Measurements from ENCODE around the gene SIPA1L3.

The SIPA1L3 gene

GRCh38 chr19:38030686-38031422 is 123.8 kb downstream of the SIPA1L3 start:
- ChIA-PET POLR2A (ENCODE audit: low non-redundant PET) (no interaction called here), CTCF (no interaction called here)
- DNase-seq (ENCODE audit: low spot score), result no peak
- no peak for TF ChIP-seq CTCF (conservative IDR thresholded peaks at IDR 0.05; ENCODE audit: low read depth)
- no peak overlapping the region for H3K27ac ChIP-seq

DNA sequence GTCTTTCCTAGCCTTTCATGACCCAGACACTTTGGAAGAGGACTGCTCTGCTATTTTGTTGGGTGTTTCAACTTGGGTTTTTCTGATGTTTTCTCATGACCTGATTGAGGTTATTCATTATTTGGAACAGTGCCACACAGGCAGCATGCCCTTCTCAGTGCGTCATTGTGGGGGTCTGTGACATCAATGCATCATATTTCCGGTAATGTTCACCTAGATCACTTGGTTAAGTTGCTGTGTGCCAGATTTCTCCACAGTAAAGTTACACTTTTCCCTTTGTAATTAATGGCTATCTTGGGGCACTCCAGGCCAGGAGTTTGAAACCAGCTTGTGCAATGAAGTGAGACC is 124.4 kb downstream of the SIPA1L3 start:
- TF ChIP-seq CTCF (conservative IDR thresholded peaks at IDR 0.05; ENCODE audit: low read depth), result no peak
- ChIA-PET POLR2A (ENCODE audit: low non-redundant PET) (no interaction called here), CTCF (no interaction called here)
- no peak overlapping the region for H3K27ac ChIP-seq
- no peak for DNase-seq (ENCODE audit: low spot score)

DNA sequence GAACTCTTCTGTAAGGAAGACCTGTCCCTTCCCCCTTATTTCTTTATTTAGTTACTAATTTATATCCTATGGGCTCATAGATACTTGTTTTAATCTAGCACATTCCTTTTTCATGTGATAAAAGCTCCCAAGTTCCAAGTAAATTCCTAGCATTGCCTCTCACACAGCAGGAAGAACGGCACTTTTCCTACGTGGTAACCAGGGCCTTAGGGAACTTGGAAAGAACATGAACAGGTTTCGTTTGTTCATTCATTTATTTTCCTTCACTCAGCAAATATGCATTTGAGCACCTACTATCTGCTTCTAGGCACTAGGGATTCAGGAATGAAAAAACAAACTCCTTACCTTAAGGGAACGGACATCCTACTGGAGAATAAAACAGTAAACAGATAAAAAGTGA is 125.1 kb downstream of the SIPA1L3 start:
- ChIA-PET CTCF (no interaction called here), POLR2A (ENCODE audit: low non-redundant PET) (no interaction called here)
- H3K27ac ChIP-seq, result no peak overlapping the region
- TF ChIP-seq CTCF (conservative IDR thresholded peaks at IDR 0.05; ENCODE audit: low read depth), result no peak
- no peak for DNase-seq (ENCODE audit: low spot score)

DNA sequence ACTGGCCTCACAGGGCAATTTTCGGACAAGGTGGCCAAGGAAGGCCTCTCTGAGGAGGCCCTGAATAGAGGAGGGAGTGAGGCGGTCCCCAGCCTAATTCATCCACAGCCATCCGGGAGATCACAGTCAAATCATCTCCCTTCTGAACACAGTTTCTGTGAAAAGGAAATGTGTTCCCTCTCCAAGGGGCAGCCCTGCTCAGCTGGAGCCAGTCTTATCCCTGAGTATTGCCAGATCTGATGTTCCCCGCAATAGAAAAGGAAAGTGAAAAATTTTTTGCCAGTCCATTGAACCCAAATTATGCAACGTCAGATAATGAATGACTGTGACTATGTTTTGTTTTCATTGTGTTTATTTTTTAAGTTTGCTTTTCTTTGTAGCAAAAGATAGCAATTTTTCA is 125.9 kb downstream of the SIPA1L3 start:
- CTCF ChIA-PET, result no interaction called here
- H3K27ac ChIP-seq, result no peak overlapping the region
- TF ChIP-seq CTCF (conservative IDR thresholded peaks at IDR 0.05; ENCODE audit: low read depth), result no peak
- POLR2A ChIA-PET (ENCODE audit: low non-redundant PET), result no interaction called here
- DNase-seq (ENCODE audit: low spot score), result no peak

GRCh38 chr19:38033658-38034491 is 126.9 kb downstream of the SIPA1L3 start:
- no peak overlapping the region for H3K27ac ChIP-seq
- TF ChIP-seq CTCF (conservative IDR thresholded peaks at IDR 0.05; ENCODE audit: low read depth), result no peak
- ChIA-PET CTCF (no interaction called here), POLR2A (ENCODE audit: low non-redundant PET) (no interaction called here)
- no peak for DNase-seq (ENCODE audit: low spot score)

DNA sequence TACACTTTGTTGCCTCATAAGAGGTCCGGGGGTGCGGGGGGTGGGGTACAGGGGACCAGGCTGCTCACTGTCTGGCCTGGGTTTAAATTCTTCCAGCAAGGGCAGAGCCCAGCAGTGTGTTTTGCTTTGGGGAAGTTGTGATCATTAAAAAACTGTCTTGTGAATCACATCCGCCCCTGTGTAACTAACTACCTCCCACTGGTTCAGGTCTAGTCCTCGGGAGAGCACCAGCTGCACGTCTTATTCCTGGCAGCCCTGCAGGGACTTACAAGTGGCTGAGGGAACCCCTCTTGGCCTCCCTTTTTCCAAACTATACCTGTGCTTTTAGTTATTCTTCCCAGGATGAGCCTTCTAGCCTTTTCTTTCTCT is 127.5 kb downstream of the SIPA1L3 start:
- ChIA-PET POLR2A (ENCODE audit: low non-redundant PET) (no interaction called here), CTCF (no interaction called here)
- TF ChIP-seq CTCF (conservative IDR thresholded peaks at IDR 0.05; ENCODE audit: low read depth), result no peak
- no peak for DNase-seq (ENCODE audit: low spot score)
- H3K27ac ChIP-seq, result no peak overlapping the region

Data from RWPE1 (cell line).